MM.1S (cell line): ENCODE results near the gene TMEM239.

Source experiments
- EZH2 ChIP-seq: fragments of 300-600 bp; sonication (generic); optimal IDR thresholded peaks from 2 replicates; pipeline ENCODE3; 2017; ENCODE audit warnings: low read depth, mild to moderate bottlenecking, antibody characterized with exemption, low read length, mixed read lengths
- EZH2phosphoT487 ChIP-seq: fragments of 300-600 bp; sonication (generic); IDR thresholded peaks from 2 replicates; pipeline ENCODE4 v1.6.1; 2018; ENCODE audit warnings: antibody characterized with exemption, low read length
- TF ChIP-seq, protein P1 (sequence below): fragments of 300-600 bp; sonication (generic); IDR thresholded peaks from 2 replicates; pipeline ENCODE4 v1.5.1; 2016; ENCODE audit warnings: antibody characterized with exemption, low read length, mixed read lengths

DNA sequence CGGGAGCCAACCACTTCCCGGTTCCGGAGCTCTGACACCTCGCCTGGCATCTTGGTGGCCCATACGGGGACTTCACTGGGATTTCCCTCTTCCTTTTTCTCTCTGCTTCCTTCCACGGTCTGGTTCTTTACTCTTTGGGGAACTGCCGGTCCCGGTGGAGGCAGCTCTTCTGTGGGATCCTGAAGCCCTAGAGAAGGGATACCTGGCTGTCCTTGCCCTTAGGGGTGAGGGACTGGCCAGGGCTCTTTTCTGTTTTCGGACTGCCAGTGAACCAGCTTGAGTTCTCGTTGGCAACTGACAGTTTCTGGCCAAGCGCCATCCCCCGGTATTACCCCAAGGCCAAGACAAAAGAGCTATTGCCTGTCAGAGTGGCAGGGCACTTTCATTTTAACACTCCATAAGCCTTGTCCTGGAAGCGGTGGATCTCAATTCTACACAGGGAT is 14.9 kb upstream of the TMEM239 start:
- TF ChIP-seq, protein P1, sequence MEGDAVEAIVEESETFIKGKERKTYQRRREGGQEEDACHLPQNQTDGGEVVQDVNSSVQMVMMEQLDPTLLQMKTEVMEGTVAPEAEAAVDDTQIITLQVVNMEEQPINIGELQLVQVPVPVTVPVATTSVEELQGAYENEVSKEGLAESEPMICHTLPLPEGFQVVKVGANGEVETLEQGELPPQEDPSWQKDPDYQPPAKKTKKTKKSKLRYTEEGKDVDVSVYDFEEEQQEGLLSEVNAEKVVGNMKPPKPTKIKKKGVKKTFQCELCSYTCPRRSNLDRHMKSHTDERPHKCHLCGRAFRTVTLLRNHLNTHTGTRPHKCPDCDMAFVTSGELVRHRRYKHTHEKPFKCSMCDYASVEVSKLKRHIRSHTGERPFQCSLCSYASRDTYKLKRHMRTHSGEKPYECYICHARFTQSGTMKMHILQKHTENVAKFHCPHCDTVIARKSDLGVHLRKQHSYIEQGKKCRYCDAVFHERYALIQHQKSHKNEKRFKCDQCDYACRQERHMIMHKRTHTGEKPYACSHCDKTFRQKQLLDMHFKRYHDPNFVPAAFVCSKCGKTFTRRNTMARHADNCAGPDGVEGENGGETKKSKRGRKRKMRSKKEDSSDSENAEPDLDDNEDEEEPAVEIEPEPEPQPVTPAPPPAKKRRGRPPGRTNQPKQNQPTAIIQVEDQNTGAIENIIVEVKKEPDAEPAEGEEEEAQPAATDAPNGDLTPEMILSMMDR: no peak
- TF ChIP-seq EZH2phosphoT487 (no peak), EZH2 (no peak)
